HepG2 (cell line): ENCODE data around the gene USP11. TPM values are rescaled to one million over a fixed set of nuclear protein-coding genes. Genes with fewer than 3 reads are reported as not detected.

Experiments used
- ATF7-NPFF ChIP-seq: sonication (generic); formaldehyde crosslinking; IDR thresholded peaks from 2 replicates; pipeline ENCODE4 v1.8.1; 2023; ENCODE audit warnings: mild to moderate bottlenecking, low read depth, missing genetic modification reagents, moderate library complexity
- EP300 ChIP-seq, 3 experiments: sonication (generic) in 1 of 3; formaldehyde crosslinking in 1 of 3; IDR thresholded peaks; 2 replicates each; pipeline versions ENCODE4 v1.5.1 to v1.6.1; 2011 to 2020; ENCODE audit warnings: low read depth in 2 of 3, low read length in 2 of 3, borderline replicate concordance in 1 of 3, improper control_type of control experiment in 1 of 3, mild to moderate bottlenecking in 1 of 3, missing genetic modification reagents in 1 of 3, moderate library complexity in 1 of 3
- KLF16 ChIP-seq, 2 experiments: sonication (generic) in 1 of 2; formaldehyde crosslinking in 1 of 2; IDR thresholded peaks; 2 replicates each; pipeline versions ENCODE4 v1.6.1 to v1.8.0; 2016 to 2023; ENCODE audit warnings: missing genetic modification reagents in 2 of 2, missing compliant biosample characterization in 1 of 2
- STAG1 ChIP-seq: sonication (generic); formaldehyde crosslinking; IDR thresholded peaks from 2 replicates; pipeline ENCODE4 v1.4.0; 2020; ENCODE audit warnings: missing genetic modification reagents
- TRIM22 ChIP-seq: fragments of 450-650 bp; IDR thresholded peaks from 2 replicates; pipeline ENCODE4 v1.6.1; 2017
- ZBTB3 ChIP-seq: sonication (generic); formaldehyde crosslinking; IDR thresholded peaks from 2 replicates; pipeline ENCODE4 v1.4.0; 2020; ENCODE audit warnings: low read depth, mild to moderate bottlenecking, moderate library complexity, missing genetic modification reagents, borderline replicate concordance
- ZKSCAN5 ChIP-seq: sonication (generic); formaldehyde crosslinking; IDR thresholded peaks from 2 replicates; pipeline ENCODE4 v1.5.1; 2020; ENCODE audit warnings: mild to moderate bottlenecking, missing genetic modification reagents
- polyA plus RNA-seq, 8 experiments: library from polyadenylated mRNA; depleted of rRNA in 3 of 8; stranded (reverse) in 7 of 8; unstranded in 1 of 8; fragments of >200 nt; fragmentation: Illumina TruSeq in 4 of 8; extraction: Trizol in 4 of 8; gene quantifications; 2 replicates each; pipeline versions ENCODE4 v1.2.1 to v1.2.3, GENCODE V29; 2011 to 2016; ENCODE audit warnings: low read depth in 4 of 8, missing spikeins in 1 of 8, mixed read lengths in 1 of 8; ENCODE audit not compliant: insufficient read depth in 1 of 8
- total RNA-seq, 5 experiments: library from RNA; depleted of rRNA; stranded (reverse); fragments of >200 nt; fragmentation: Illumina TruSeq; extraction: Trizol; gene quantifications; 2 replicates each; pipeline ENCODE4 v1.2.3, GENCODE V29; 2016; ENCODE audit warnings: low read depth in 1 of 5
- TF ChIP-seq, protein P1 (sequence below): sonication (generic); formaldehyde crosslinking; IDR thresholded peaks from 2 replicates; pipeline ENCODE4 v1.4.0; 2020; ENCODE audit warnings: mild to moderate bottlenecking, low read depth, missing genetic modification reagents

The USP11 gene
- total and polyA plus RNA-seq, 2 of the 13 experiments (the other 11 are each of a cell fraction or from before 2014, with no cell fraction given): 23.8 to 31.7 TPM

DNA sequence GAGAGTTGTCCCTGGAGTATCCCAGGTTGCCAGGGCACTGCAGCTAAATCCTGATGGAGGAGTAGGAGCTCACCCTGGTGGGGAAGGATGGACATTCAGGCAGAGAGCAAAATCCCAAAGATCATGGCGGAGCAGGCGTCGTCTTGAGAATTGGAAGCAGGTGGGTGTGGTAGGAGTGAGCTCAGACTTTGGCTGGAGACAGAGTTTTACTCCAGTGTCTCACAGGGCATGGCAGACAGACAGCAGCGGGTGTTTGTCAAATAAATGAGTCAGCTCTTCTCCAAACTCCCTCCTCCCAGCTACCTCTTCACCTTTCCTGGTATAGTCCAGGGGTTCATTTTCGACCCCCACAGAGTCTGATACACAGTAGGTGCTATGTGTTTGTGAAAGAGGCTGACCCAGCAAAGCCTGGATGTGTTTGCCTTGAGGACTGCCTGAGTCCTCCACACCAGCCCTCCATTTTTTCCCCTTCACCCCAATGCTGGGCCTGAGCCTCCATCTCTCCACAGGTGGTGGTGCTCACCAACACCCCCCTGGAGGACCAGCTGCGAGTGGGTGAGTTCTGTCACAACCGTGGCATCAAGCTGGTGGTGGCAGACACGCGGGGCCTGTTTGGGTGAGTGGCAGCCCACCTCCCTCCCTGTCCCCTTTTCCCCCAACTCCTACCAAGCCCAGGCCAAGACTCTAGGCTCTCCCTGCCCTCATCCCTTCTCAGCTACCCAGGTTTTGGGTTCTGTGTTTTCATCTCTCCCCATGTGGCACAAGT lies 32.2 kb upstream of the USP11 start (continued):
- TF ChIP-seq, protein P1, sequence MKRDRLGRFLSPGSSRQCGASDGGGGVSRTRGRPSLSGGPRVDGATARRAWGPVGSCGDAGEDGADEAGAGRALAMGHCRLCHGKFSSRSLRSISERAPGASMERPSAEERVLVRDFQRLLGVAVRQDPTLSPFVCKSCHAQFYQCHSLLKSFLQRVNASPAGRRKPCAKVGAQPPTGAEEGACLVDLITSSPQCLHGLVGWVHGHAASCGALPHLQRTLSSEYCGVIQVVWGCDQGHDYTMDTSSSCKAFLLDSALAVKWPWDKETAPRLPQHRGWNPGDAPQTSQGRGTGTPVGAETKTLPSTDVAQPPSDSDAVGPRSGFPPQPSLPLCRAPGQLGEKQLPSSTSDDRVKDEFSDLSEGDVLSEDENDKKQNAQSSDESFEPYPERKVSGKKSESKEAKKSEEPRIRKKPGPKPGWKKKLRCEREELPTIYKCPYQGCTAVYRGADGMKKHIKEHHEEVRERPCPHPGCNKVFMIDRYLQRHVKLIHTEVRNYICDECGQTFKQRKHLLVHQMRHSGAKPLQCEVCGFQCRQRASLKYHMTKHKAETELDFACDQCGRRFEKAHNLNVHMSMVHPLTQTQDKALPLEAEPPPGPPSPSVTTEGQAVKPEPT: no peak
- TF ChIP-seq ZKSCAN5 (CRISPR knock-in tag): no peak
- TF ChIP-seq EP300 (IDR thresholded peaks at IDR 0.05; ENCODE audit: low read depth in 2 of 2, low read length in 2 of 2): peak in 1 of 2 experiments; percentile 18; a peak in 1 of 4 replicates
- TF ChIP-seq EP300 (CRISPR knock-in tag; IDR thresholded peaks at IDR 0.05; ENCODE audit: borderline replicate concordance): no peak
- TF ChIP-seq ZBTB3: no peak
- no peak for TF ChIP-seq KLF16 (CRISPR knock-in tag; IDR thresholded peaks at IDR 0.05)
- TF ChIP-seq ATF7-NPFF (CRISPR knock-in tag): no peak
- TF ChIP-seq STAG1 (CRISPR knock-in tag): 0 out of 2 replicates have a peak, but pooled peaks have one; percentile 7
- TF ChIP-seq TRIM22: no peak
